K562 (cell line): ENCODE results near the gene CAPZB. TPM values are rescaled to one million over a fixed set of nuclear protein-coding genes. Genes with fewer than 3 reads are reported as not detected.

Experiments used
- CREM ChIP-seq: IDR thresholded peaks from 2 replicates; pipeline ENCODE4 v1.6.1; 2014; ENCODE audit warnings: antibody characterized with exemption, low read depth
- DNMT1 ChIP-seq: fragments of 450-650 bp; IDR thresholded peaks from 2 replicates; pipeline ENCODE4 v1.6.1; 2016; ENCODE audit warnings: antibody characterized with exemption, mild to moderate bottlenecking
- HLTF ChIP-seq: fragments of 450-650 bp; IDR thresholded peaks from 2 replicates; pipeline ENCODE4 v1.6.1; 2016
- MAFG ChIP-seq: fragments of 450-650 bp; conservative IDR thresholded peaks from 2 replicates; pipeline ENCODE4 v1.6.1; 2016; ENCODE audit warnings: missing genetic modification characterization, missing compliant biosample characterization
- MTA2 ChIP-seq: fragments of 450-650 bp; IDR thresholded peaks from 2 replicates; pipeline ENCODE4 v1.6.1; 2016; ENCODE audit warnings: low read depth
- NCOA2 ChIP-seq, 2 experiments: fragments of 450-650 bp; IDR thresholded peaks; 2 replicates each; pipeline ENCODE4 v1.6.1; 2018; ENCODE audit warnings: mild to moderate bottlenecking in 2 of 2, moderate library complexity in 1 of 2; ENCODE audit not compliant: partially characterized antibody in 2 of 2
- NCOA4 ChIP-seq: fragments of 450-650 bp; IDR thresholded peaks from 2 replicates; pipeline ENCODE4 v1.6.1; 2018; ENCODE audit warnings: mild to moderate bottlenecking; ENCODE audit not compliant: partially characterized antibody
- PYGO2 ChIP-seq: fragments of 450-650 bp; IDR thresholded peaks from 2 replicates; pipeline ENCODE4 v1.6.1; 2016; ENCODE audit warnings: mild to moderate bottlenecking, missing genetic modification characterization, moderate library complexity, missing compliant biosample characterization
- RCOR1 ChIP-seq, 2 experiments: IDR thresholded peaks; 2 replicates each; pipeline ENCODE4 v1.6.1; 2012; ENCODE audit warnings: low read depth in 2 of 2, low read length in 2 of 2, borderline replicate concordance in 1 of 2, improper control_type of control experiment in 1 of 2
- SIX5 ChIP-seq, 2 experiments: IDR thresholded peaks; 2 replicates each; pipeline ENCODE4 v1.6.1; 2011; ENCODE audit warnings: low read length in 2 of 2, borderline replicate concordance in 1 of 2, low read depth in 1 of 2, mild to moderate bottlenecking in 1 of 2, moderate library complexity in 1 of 2; ENCODE audit not compliant: insufficient read depth in 1 of 2
- SUPT5H ChIP-seq: fragments of 450-650 bp; IDR thresholded peaks from 2 replicates; pipeline ENCODE4 v1.6.1; 2016
- YY1 ChIP-seq, 3 experiments: IDR thresholded peaks; 2 replicates each; pipeline ENCODE4 v1.6.1; 2011; ENCODE audit warnings: low read length in 2 of 3, mild to moderate bottlenecking in 2 of 3, moderate library complexity in 2 of 3, borderline replicate concordance in 1 of 3, control low read depth in 1 of 3, low read depth in 1 of 3; ENCODE audit not compliant: insufficient read depth in 3 of 3, insufficient replicate concordance in 2 of 3, control insufficient read depth in 1 of 3, insufficient read length in 1 of 3; ENCODE audit errors: extremely low read depth in 1 of 3
- ZBTB7A ChIP-seq: IDR thresholded peaks from 2 replicates; pipeline ENCODE4 v1.6.1; 2011; ENCODE audit warnings: low read depth, mild to moderate bottlenecking, low read length, moderate library complexity, borderline replicate concordance; ENCODE audit not compliant: control insufficient read depth
- ZNF316 ChIP-seq: fragments of 450-650 bp; IDR thresholded peaks from 2 replicates; pipeline ENCODE4 v1.6.1; 2016
- polyA plus RNA-seq, 8 experiments: library from polyadenylated mRNA; depleted of rRNA in 4 of 8; stranded (reverse) in 5 of 8; unstranded in 3 of 8; fragments of >200 nt; fragmentation: Nextera tagmentation in 2 of 8; fragmentation: Illumina TruSeq in 1 of 8; extraction: Ambion mirVana in 2 of 8; extraction: Trizol in 1 of 8; gene quantifications; 2 replicates each; pipeline versions ENCODE4 v1.2.1 to v1.2.3, GENCODE V29; 2011 to 2014; ENCODE audit warnings: inconsistent platforms in 1 of 8, missing spikeins in 1 of 8
- total RNA-seq, 7 experiments: library from RNA; depleted of rRNA in 6 of 7; stranded (reverse); fragments of >200 nt in 6 of 7; fragmentation: Illumina TruSeq in 2 of 7; extraction: Trizol in 2 of 7; gene quantifications; 2 replicates each; pipeline versions ENCODE4 v1.2.1 to v1.2.3, GENCODE V29; 2011 to 2021; ENCODE audit warnings: low replicate concordance in 1 of 7
- TF ChIP-seq, protein P1 (sequence below), 2 experiments: fragments of 450-650 bp in 1 of 2; IDR thresholded peaks; 2 replicates each; pipeline ENCODE4 v1.6.1; 2011 to 2017; ENCODE audit warnings: low read depth in 2 of 2, antibody characterized with exemption in 1 of 2, borderline replicate concordance in 1 of 2, low read length in 1 of 2, mild to moderate bottlenecking in 1 of 2, mixed read lengths in 1 of 2; ENCODE audit not compliant: control insufficient read depth in 1 of 2
- TF ChIP-seq, protein P2 (sequence below): fragments of 450-650 bp; formaldehyde crosslinking; IDR thresholded peaks from 2 replicates; pipeline ENCODE4 v1.4.0; 2022; ENCODE audit warnings: mild to moderate bottlenecking, moderate library complexity

Gene CAPZB
- total and polyA plus RNA-seq, 9 of the 15 experiments (the other 6 are each of a cell fraction or from before 2014, with no cell fraction given), result 57.6 to 297 (median 125) TPM

DNA sequence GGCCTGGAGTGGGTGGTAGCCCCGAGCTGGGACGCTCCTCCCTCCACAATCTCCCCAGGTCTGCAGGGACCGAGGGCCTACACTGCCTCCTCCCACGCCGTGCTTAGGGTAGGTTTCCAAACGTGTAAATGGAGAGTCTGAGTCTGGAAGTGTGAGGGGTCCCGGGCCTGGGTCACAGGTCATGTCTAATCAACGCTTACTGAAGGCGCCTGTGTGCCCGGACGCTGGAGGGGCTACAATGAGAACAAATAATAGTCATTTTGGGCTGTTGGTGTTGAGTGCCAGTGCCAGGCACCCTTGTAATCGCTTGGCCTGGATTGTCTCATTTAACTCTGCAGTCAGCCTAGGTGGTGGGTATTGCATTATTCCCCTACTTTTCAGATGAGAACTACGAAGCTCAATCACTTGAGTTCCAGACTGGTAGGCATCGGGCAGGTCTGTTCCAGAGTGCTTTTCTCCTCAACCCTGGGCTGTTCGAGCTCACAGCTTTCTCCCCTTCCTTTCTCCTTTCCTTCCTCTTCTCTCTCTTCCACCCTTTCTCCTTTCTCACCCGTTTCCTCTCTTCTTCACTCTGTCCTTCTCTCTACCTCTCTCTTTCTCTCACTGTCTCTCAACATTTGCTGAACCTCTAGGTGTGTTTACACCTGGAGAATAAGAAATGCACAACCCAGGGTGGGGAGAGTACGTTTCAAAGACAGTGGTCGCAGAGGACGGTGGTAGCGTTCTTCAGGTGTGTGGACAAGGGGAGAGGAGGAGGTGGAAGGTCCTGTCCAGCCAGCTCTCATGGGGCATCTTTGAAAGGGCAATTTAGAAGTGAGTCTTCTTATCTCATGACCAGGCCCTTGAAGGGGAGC, 172.3 kb downstream of the CAPZB start (continued):
- TF ChIP-seq PYGO2 (tag) (no peak), ZBTB7A (peak; percentile 89), YY1 (IDR thresholded peaks at IDR 0.05; ENCODE audit: borderline replicate concordance in 1 of 3, control insufficient read depth in 1 of 3, extremely low read depth in 1 of 3, insufficient read depth in 3 of 3, insufficient read length in 1 of 3, insufficient replicate concordance in 2 of 3, low read depth in 1 of 3, low read length in 2 of 3) (peak in 2 of 3 experiments; percentile 44), HLTF (0 out of 2 replicates have a peak, but pooled peaks have one; percentile 24), NCOA2 (IDR thresholded peaks at IDR 0.05; ENCODE audit: partially characterized antibody in 2 of 2) (no peak), SIX5 (IDR thresholded peaks at IDR 0.05; ENCODE audit: borderline replicate concordance in 1 of 2, insufficient read depth in 1 of 2, low read depth in 1 of 2, low read length in 2 of 2) (0 out of 4 replicates have a peak, but pooled peaks of 1 of the 2 experiments have one; percentile 13), NCOA4 (peak; percentile 50), DNMT1 (0 out of 2 replicates have a peak, but pooled peaks have one; percentile 60), RCOR1 (IDR thresholded peaks at IDR 0.05; ENCODE audit: borderline replicate concordance in 1 of 2, low read depth in 2 of 2, low read length in 2 of 2) (peak in 1 of 2 experiments; percentile 69; a peak in 2 of 4 replicates), CREM (peak; percentile 46), MAFG (tag) (no peak), SUPT5H (peak; percentile 3; the same call in 1 of the 2 replicates), MTA2 (peak; percentile 42), ZNF316 (no peak; the same call in 1 of the 2 replicates)
- TF ChIP-seq, protein P1, sequence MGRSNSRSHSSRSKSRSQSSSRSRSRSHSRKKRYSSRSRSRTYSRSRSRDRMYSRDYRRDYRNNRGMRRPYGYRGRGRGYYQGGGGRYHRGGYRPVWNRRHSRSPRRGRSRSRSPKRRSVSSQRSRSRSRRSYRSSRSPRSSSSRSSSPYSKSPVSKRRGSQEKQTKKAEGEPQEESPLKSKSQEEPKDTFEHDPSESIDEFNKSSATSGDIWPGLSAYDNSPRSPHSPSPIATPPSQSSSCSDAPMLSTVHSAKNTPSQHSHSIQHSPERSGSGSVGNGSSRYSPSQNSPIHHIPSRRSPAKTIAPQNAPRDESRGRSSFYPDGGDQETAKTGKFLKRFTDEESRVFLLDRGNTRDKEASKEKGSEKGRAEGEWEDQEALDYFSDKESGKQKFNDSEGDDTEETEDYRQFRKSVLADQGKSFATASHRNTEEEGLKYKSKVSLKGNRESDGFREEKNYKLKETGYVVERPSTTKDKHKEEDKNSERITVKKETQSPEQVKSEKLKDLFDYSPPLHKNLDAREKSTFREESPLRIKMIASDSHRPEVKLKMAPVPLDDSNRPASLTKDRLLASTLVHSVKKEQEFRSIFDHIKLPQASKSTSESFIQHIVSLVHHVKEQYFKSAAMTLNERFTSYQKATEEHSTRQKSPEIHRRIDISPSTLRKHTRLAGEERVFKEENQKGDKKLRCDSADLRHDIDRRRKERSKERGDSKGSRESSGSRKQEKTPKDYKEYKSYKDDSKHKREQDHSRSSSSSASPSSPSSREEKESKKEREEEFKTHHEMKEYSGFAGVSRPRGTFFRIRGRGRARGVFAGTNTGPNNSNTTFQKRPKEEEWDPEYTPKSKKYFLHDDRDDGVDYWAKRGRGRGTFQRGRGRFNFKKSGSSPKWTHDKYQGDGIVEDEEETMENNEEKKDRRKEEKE (IDR thresholded peaks at IDR 0.05; ENCODE audit: borderline replicate concordance in 1 of 2, control insufficient read depth in 1 of 2, low read depth in 2 of 2, low read length in 1 of 2), result no peak
- TF ChIP-seq, protein P2, sequence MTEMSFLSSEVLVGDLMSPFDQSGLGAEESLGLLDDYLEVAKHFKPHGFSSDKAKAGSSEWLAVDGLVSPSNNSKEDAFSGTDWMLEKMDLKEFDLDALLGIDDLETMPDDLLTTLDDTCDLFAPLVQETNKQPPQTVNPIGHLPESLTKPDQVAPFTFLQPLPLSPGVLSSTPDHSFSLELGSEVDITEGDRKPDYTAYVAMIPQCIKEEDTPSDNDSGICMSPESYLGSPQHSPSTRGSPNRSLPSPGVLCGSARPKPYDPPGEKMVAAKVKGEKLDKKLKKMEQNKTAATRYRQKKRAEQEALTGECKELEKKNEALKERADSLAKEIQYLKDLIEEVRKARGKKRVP (CRISPR knock-in tag), result no peak
